ENCODE results near the gene WIZ.

The WIZ gene

DNA sequence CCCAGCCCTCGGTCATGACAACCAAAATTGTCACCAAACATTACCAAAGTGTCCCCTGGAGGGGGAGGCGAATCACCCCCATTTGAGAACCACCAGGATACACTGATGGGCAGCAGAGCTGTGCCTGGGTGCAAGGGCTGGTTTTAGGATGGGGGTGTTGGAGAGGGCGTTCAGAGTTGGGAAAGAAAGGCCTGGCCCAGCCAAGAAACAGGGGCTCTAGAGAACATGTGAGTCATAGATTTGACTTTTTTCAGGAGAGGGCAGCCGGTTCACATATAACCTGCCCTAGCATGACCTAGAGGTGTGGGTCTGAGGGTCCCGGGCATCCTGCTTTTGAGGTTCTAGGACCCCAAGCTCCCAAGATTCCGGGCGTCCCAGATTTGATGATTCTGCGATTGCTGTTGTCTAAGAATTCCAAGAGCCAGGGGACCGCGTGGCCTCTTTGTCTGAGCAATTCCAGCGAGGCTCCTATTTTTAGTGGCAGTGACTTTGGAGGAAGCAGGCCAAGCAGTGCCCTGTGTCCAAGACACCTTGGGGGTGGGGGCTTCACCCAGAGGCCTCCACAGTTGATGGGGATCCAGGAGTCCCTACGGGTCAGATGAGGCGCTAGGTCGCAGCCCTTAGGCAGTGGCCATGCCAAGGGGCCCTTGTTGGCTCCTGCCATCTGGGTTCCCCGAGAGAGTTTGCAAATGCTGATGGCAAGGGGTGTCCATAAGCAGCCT is 5.1 kb downstream of the WIZ start:
- DNase-seq = no peak

DNA sequence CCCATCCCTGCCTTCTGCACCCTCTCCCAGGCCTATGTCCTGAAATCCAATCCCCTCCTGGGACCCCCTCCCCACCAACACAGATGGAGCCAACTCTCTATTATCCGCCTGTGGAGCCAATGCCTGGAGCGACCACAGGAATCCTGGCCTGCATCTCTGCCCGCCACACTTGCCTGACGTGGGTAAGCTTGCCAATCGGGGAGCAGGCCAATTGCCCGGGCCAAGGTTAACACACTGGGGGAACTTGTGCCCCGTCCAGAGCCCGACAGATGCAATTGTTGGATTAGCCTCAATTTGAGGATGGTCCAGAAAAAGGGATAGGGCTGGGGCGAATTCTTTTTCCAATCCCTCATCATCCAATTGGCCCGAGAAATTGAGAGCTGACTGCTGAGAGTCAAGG is 5.9 kb downstream of the WIZ start:
- DNase-seq = no peak

GRCh38 chr19:15443325-15443724 is 6.4 kb downstream of the WIZ start:
- DNase-seq = no peak

DNA sequence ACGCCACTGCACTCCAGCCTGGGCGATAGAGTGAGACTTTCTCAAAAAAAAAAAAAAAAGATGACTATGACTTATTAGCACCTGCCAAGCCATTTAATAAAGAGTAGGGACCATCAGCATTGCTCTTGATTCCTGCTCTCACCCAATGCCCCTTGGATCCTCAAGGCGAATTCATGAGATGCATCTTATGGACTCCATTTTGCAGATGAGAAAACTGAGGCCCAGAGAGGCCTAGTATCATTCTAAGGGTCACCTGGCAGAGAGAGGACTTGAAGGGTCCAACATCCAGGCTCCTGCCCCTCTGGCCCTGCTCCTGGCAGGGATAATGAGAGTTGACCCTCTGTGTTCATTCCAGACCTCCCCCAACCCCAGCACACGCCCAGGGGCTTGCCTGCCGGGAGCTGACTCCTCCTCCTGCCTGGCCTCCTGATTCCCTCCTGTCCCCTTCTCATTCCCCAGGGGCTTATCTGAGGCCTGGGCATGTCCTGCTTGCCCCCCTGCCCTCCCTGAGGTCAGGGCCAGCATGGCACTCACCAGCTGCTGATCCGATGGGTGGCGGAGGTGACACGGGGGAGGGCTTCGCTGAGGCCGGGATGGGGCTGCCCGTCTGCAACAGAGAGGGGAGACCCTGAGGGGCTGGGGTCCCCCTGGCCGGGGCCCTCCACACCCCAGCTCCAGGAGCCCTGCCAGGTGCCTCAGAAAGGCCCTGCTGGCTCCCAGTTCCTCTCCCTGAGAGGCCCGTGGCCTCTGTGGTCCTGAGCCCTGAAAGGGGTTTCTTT is 7.4 kb downstream of the WIZ start:
- no peak for DNase-seq

- DNase-seq = no peak
These were observed 8.4 kb downstream of the WIZ start for GRCh38 chr19:15441317-15441716.

DNA sequence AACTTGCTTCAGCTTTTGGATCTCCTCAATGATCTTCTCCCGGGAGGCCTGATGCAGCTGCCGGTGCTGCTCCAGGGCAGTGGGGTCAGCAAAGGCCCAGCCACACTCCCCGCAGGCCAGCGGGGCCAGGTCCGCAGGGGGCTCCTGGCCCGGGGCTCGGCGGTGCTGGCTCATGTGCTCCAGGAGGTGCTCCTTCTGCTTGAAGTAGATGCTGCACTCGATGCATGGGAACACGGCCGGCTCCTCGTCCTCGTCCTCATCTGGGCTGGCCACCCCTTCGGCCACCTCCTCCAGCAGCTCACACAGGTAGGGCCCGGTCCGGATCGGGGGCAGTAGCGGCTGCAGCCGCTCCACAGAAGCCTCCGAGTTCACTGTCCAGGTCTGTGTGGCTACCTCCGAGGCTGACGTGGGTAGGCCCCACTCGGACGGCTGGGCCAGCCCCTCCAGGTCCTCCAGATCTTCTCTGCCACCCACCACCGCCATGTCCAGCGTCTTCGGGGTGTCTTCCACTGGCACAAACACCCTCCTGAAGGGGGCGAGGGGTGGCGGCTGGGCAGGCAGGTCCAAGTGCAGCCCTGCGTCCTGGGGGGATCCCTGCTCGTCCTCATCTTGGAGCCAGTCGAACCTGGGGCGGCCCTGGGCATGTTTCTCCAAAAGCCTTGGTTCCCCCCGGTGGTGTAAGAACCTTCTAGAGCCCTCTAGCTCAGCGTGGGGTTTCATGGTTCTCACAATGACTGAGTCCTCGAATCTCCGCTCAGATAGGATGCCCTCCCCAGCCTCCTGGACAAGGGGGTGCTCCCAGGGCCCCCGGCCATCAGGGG is 9.7 kb downstream of the WIZ start:
- no peak for DNase-seq

- no peak for DNase-seq
These were observed 10.5 kb downstream of the WIZ start for GRCh38 chr19:15439078-15439799.

DNA sequence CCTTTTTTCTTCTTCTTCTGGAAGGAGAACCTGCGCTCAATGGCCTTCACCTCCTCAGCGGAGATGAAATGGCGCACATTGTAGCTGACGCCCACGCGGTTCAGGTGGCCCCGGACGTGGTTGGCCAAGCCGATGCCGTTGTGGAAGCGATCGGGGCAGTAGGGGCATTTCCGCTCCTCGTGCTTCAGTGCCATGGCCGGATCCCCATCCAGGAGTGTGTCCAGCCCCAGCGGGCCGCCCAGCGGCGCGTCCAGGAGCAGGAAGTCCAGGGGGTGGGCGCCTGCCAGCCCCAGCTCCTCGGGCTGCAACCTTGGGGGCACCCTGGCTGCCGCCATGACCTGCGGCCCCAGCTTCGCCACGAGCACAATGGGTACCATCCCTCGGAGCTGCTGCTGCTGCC is 11.2 kb downstream of the WIZ start:
- DNase-seq = no peak

GRCh38 chr19:15438124-15438496 is 11.6 kb downstream of the WIZ start:
- no peak for DNase-seq

DNA sequence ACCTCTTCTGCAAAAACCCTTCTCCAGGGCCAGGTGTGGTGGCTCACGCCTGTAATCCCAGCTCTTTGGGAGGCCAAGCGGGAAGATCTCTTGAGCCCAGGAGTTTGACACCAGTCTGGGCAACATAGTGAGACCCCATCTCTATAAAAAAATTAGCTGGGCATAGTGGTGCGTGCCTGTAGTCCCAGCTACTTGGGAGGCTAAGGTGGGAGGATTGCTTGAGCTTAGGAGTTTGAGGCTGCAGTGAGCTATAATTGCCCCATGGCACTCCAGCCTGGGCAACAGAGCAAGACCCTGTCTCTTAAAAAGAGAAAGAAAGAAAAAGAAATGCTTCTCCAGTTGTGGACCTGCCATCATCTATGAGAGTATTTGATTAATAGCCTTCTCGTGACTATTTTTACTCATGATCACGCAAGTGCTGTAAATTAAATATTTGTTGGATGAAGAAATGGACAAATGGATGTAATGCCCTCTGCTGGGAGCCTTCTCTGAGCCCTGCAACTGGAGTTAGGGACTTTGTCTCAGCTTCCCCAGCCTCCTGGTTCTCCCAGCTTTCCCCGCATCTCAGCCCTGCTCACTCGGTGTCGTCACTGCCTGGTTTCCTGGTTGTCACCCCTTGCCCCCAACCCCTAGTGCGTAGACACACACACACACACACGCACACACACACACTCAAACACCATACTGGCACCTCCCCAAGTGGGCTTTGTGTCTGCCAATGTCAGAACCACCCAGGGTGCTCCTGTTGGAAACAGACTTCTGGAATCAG is 12.2 kb downstream of the WIZ start:
- DNase-seq = no peak

- no peak for DNase-seq
These were observed 13.0 kb downstream of the WIZ start for GRCh38 chr19:15436826-15437110.

- DNase-seq = no peak
These were observed 13.5 kb downstream of the WIZ start for GRCh38 chr19:15436012-15436825.

- DNase-seq = no peak
These were observed 16.2 kb downstream of the WIZ start for GRCh38 chr19:15433519-15434069.

DNA sequence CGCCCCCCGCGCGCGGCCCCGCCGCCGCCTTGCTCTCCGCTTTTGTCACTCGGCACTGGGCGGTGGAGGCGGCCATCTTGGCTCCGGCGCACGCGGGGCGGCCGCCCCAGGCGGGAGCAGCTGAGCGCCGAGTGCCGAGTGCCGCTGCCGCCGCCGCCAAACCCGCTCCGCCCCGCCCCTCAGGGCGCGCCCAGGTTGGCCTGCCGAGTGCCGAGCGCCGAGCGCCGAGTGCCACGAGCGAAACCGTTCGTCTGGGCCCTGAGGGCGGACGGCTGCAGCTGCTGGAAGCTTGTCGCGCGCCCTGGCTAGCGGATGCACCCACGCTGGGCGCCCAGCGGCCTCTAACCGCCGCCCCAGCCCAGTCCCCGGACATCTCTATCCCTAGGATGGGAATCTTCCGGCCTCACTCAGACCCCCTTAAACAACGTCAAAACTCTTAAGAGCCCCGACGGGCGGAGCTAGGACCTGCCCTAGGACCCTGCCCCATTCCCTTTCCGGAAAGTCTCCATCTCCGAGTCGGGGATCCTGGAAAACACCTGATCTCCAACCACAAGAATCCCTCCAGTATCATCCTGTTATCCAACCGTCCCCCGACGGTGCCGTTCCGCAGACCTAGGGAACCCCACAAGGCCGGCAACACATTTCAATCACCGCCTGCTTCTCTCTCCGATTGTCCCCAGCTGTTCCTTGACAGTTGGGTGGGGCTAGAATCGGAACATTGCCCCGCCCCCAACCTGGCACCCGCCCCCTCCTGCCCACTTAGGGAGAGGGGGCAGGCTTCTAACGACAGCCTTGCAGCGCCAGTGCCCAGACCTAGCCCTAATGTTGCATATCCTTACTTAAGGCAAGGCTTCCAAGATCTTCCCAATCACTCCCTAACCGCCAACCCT is 16.9 kb downstream of the WIZ start:
- peak; percentile 89 for DNase-seq

DNA sequence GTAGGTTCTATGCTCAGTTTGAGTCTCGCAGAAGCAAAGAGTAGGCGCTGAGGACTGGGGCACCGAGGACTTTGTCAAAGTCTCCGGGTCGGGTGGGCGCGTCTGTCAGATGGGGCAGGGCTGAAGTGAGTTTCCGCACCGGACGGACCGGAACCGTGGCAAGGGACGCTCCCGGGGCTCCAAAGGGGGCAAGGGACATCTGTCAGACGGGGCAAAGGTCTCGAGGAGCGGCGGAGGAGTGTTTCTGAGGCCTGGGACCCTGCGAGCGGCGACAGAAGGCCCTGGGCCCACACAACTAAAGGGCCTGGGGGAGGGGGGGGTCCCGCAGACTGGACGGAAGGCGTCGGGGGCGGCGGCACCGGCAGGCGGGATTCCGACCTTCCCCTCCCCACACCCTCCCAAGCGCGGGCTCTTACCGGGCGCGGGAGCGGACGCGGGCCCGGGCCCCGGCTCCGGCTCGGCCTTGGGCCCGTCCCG is 17.7 kb downstream of the WIZ start:
- no peak for DNase-seq

DNA sequence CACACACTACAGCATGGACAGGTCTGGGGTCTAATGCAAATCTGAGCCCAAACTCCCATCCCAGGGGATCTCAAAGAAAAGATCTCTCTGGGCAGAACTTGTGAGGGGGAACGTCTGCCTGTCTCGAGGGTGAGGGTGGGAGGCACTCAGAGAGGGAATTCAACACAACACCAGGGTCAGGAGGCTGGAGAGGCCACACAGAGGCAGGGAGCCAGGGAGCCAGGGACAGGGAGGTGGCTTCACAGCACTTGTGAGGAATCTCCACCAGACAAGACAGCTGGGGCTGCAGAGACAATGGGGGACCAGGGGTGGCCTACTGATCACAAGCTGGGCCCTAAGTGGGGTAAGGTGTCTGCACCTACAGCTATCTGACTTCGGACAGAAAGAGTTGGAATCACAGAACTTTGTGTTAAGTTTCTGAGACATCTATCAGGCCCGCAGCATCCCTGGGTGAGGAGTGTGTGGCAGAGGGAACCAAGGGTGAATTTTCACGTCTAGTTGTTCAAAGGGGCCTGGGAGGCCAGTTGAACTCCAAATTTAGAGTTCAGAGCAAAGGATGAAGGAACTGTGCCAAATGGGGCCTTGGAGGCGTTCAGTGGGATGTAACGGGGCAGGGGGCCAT is 18.2 kb downstream of the WIZ start:
- DNase-seq = no peak

GRCh38 chr19:15430526-15431120 is 19.1 kb downstream of the WIZ start:
- DNase-seq = no peak

DNA sequence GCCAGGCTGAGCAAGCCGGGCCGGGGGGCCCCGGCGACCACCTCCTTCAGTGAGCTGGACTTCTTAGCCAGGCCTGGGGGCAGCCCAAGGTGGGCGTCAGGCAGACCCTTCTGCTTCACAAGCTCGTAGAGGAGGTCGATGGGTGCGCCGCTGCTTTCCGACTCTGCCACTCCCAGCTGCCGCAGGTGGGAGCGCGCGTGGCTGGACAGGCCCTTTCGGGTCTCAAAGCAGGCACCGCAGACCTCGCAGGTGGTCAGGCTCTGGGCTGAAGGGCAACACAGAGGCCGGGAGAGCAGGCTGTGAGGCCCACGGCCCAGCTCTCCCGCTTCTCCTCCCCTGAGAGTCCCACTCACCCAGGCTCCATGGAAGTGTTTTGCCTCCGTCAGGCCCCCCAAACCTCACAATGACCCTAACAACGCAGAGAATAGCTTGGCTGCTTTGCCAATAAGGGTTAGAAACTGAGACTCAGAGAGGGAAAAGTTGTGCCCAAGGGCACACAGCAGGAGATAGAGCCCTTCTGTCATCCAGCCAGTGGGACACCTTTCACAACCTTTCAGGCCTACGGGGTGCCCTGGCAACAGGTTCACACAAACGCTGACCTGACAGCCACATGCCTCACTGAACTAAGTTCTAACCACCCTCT is 19.8 kb downstream of the WIZ start:
- no peak for DNase-seq
